VCaP (cell line): ENCODE results near the gene FXYD3.

ENCODE experiments used
- H3K27ac ChIP-seq: fragments of 450-650 bp; 2 replicates; pipeline ENCODE4 v1.5.1; 2017
- TF ChIP-seq, protein P1 (sequence below): fragments of 450-650 bp; conservative IDR thresholded peaks from 2 replicates; pipeline ENCODE4 v1.5.1; 2017; ENCODE audit warnings: mild to moderate bottlenecking, moderate library complexity

The FXYD3 gene

DNA sequence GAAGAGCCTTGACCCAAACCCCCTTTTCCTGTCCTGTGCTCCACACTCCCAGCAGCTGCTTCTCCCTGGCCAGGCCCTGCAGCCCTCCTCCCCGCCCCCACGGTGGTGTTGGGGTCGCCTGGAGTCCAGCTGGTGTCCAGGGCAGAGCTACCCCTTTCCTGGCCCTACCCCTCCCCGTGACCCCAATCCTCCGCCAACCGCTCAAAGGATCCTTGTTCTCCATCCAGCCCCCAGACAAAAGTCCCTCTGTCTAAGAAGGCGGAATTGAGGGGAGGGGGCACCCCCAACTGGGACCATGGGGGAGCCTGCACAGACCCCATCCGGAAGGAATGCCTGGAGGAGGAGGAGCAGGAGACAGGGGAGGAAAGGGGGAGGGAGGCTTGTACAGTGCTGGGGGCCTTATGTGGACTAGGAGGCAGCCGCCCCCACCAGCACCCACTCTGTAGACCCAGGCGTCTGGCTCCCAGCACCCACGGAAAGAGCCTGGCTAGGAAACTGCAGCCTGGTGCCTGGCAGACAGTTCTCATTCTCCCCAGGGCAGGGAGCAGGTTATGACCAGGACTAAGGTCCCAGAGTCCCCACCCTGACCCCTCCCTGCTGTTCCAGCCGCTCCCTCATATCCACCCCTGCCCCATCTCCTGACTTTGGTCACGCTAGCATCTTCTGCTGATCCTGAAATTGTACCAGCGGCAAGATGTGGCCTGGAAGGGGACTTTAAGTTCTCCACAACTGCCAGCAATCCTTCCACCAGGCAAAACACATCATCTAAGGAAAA is at the start of gene FXYD3:
Gene FXYD3 (plus strand): TSS at position 647 of the 775 bp plus-strand sequence. CDS start 3,554 bp downstream, outside the sequence.
- peak within 1 kb of the TSS; percentile 76 for H3K27ac ChIP-seq
- TF ChIP-seq, protein P1, sequence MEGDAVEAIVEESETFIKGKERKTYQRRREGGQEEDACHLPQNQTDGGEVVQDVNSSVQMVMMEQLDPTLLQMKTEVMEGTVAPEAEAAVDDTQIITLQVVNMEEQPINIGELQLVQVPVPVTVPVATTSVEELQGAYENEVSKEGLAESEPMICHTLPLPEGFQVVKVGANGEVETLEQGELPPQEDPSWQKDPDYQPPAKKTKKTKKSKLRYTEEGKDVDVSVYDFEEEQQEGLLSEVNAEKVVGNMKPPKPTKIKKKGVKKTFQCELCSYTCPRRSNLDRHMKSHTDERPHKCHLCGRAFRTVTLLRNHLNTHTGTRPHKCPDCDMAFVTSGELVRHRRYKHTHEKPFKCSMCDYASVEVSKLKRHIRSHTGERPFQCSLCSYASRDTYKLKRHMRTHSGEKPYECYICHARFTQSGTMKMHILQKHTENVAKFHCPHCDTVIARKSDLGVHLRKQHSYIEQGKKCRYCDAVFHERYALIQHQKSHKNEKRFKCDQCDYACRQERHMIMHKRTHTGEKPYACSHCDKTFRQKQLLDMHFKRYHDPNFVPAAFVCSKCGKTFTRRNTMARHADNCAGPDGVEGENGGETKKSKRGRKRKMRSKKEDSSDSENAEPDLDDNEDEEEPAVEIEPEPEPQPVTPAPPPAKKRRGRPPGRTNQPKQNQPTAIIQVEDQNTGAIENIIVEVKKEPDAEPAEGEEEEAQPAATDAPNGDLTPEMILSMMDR = no peak

GRCh38 chr19:35066121-35066520 is 49.5 kb upstream of the FXYD3 start:
- no peak overlapping the region for H3K27ac ChIP-seq
- TF ChIP-seq, protein P1 = no peak

- no peak overlapping the region for H3K27ac ChIP-seq
- TF ChIP-seq, protein P1 = peak; percentile 90
These were observed 48.7 kb upstream of the FXYD3 start for GRCh38 chr19:35066691-35067563.

GRCh38 chr19:35068941-35069634 is 46.5 kb upstream of the FXYD3 start:
- TF ChIP-seq, protein P1 = no peak
- H3K27ac ChIP-seq = no peak overlapping the region

DNA sequence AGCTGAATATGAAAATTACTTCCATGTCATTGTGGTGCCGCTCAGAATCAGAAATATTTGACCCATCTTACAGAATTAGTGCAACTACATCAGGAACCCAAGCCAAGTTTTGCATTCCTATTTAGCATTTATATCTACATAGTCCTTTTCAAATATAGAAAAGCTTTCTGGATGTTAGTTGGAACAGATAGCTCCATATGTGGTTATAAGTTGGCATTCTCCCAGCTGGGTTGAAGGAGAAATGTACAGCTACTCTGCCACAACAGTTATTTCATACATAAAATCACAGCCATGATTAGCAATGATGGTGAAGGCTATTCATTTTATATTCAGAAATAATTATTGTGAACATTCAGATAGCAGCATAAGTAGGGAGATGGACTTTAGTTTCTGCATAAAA is 45.9 kb upstream of the FXYD3 start:
- H3K27ac ChIP-seq = no peak overlapping the region

DNA sequence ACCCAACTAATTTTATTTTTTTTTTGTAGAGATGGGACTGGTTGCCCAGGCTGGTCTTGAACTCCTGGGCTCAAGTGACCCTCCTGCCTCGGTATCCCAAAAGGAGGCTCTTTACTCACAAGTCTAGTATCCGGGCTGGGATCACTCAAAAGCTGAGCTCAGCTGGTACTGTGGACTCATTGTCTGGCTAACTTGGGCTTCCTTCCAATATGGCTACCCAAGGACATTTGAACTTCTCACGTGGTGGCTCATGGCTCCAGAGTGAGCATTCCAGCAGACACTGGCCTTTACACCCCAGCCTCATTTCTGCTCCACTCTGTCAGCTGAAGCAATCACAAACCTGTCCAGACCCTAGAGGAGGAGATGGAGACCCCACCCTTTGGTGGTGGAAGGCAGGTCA is 45.2 kb upstream of the FXYD3 start:
- H3K27ac ChIP-seq = no peak overlapping the region
- TF ChIP-seq, protein P1 = no peak

More for the DNA sequence above, 45.9 kb upstream of the FXYD3 start:
- TF ChIP-seq, protein P1 = no peak

- TF ChIP-seq, protein P1 = no peak
- H3K27ac ChIP-seq = no peak overlapping the region
These were observed 42.1 kb upstream of the FXYD3 start for GRCh38 chr19:35073516-35073915.
